Mucosa of descending colon (tissue), 3 donors: ENCODE data around the gene ARHGAP9. TPM values are rescaled to one million over a fixed set of nuclear protein-coding genes. Genes with fewer than 3 reads are reported as not detected.
"Not testable (repeated sequence)": the region's sequence is repeated elsewhere in the genome, so short reads cannot be mapped to it uniquely, and the experiment has no call there.

Experiments
- ATAC-seq: fragments of 200-7000 bp; cut with Tn5 transposase; one replicate; pipeline ENCODE4 v1.9.1; 2020; ENCODE audit warnings: mild to moderate bottlenecking, moderate library complexity
- DNase-seq, 3 donors: peaks; one replicate each; pipeline ENCODE4 v3.0.0-alpha.2; 2020
- H3K36me3 ChIP-seq: fragments of 200-600 bp; one replicate; pipeline ENCODE4 v1.8.0; 2021; ENCODE audit warnings: low read depth, mild to moderate bottlenecking
- H3K4me1 ChIP-seq: fragments of 200-600 bp; one replicate; pipeline ENCODE4 v1.8.0; 2021; ENCODE audit warnings: low read depth, mild to moderate bottlenecking
- H3K4me3 ChIP-seq: fragments of 200-600 bp; one replicate; pipeline ENCODE4 v1.8.0; 2021; ENCODE audit warnings: mild to moderate bottlenecking
- H3K9me3 ChIP-seq: fragments of 200-600 bp; one replicate; pipeline ENCODE4 v1.8.0; 2021; ENCODE audit warnings: mild to moderate bottlenecking
- intact Hi-C, 2 donors: fragments of 100-400 bp; cut with DNase I in 1 of 2; cut with micrococcal nuclease in 1 of 2; formaldehyde crosslinking; loops; one replicate each; pipeline versions ENCODE4 v1.11.0 to v1.11.1; 2022; cut with DNase I, micrococcal nuclease
- total RNA-seq, 3 donors: library from RNA; stranded (reverse); fragmentation: NEBNext Ultra II Directional in 2 of 3; extraction: Animal tissue kit (Norgen Biotek cat#: 25700) in 2 of 3; gene quantifications; one replicate each; pipeline versions ENCODE4 v1.2.1 to v1.2.4, GENCODE V29; 2021 to 2023
- TF ChIP-seq, protein P1 (sequence below): fragments of 200-600 bp; IDR thresholded peaks from one replicate; pipeline ENCODE4 v1.8.0; 2022; ENCODE audit warnings: antibody characterized with exemption, mild to moderate bottlenecking
- donor health status: DM: no; HTN: no; CAD: no; lungs with moderate emphysema.
- donor health status: DM: no; HTN: no; CAD: no.
- donor health status: DM: no; HTN: yes; CAD: no.

ARHGAP9 gene
- total RNA-seq, 3 donors from 2014 or later = 8.8 to 18.5 (median 15.0) TPM

DNA sequence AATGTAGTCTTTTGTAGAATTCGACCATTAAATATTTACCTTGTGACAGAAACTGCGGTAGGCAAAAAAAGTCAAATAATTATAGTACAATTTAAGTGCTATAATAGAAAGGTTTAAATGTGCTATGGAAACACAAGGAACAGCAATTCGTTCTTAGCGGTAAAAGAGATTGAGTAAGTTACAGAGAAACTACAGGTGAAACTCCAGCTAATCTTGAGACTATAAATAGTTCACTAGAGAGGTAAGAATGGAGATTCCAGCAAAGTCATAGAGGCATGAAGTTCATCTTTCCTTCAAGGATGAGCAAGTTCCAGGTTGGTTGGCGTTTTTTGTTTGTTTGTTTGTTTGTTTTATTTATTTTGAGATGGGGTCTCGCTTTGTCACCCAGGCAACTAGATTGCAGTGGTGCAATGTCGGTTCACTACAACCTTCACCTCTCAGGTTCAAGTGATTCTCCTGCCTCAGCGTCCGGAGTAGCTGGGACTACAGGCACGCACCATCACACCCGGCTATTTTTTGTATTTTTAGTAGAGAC is 47.9 kb downstream of the ARHGAP9 start:
- intact Hi-C loops = no loop called here

DNA sequence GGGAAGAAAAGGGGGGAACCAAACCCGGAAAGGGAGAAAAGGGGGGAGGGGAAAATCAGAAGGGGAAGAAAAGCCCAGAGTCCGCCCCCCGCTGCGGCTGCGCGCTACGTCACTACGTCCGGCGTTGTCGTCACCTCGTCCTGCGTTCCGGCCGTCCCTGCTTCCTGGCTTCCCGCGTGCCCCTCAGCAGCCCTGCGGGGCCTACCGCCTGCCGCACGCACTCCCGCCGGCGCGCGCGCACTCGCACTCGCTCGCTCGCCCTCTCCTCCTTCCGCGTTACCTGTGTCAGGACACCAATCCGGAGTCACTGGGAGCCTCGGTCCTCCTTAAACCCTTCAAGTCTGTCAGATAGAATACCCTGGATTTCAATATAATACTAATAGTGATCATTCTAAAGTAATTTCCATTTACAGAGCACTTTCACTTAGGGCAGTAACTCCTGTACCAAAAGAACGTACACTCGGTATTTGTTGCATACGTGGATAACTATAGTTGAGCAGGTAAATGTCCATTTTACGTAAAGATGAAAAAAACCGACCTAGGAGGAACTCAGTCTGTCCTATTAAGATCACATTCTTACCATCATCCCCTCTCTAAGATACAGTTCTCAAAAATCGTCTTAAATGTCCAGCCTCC is 48.6 kb downstream of the ARHGAP9 start, which contains the start of gene R3HDM2:
TSS of gene R3HDM2 (minus strand) at position 113 of the 636 bp plus-strand sequence. CDS start 120,615 bp downstream, outside the sequence.
- no peaks in the 10 kb centered on the region for H3K36me3 ChIP-seq
- ATAC-seq (peak; percentile 99), DNase-seq (peak; percentile 96 to 98 (median 96))
- no peaks in the 10 kb centered on the region for H3K9me3 ChIP-seq
- peak within 1 kb of the TSS; percentile 50 for H3K4me3 ChIP-seq
- TF ChIP-seq, protein P1, sequence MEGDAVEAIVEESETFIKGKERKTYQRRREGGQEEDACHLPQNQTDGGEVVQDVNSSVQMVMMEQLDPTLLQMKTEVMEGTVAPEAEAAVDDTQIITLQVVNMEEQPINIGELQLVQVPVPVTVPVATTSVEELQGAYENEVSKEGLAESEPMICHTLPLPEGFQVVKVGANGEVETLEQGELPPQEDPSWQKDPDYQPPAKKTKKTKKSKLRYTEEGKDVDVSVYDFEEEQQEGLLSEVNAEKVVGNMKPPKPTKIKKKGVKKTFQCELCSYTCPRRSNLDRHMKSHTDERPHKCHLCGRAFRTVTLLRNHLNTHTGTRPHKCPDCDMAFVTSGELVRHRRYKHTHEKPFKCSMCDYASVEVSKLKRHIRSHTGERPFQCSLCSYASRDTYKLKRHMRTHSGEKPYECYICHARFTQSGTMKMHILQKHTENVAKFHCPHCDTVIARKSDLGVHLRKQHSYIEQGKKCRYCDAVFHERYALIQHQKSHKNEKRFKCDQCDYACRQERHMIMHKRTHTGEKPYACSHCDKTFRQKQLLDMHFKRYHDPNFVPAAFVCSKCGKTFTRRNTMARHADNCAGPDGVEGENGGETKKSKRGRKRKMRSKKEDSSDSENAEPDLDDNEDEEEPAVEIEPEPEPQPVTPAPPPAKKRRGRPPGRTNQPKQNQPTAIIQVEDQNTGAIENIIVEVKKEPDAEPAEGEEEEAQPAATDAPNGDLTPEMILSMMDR = no peak
- intact Hi-C loops = no loop called here
- H3K4me1 ChIP-seq = peaks cover 6% of the 10 kb centered on the region

More for the DNA sequence above, 47.9 kb downstream of the ARHGAP9 start:
- DNase-seq (no peak), ATAC-seq (no peak)
- TF ChIP-seq, protein P1 = no peak
- Histone ChIP-seq H3K36me3 (no peaks in the 10 kb centered on the region), H3K4me3 (no peak overlapping the region), H3K9me3 (no peaks in the 10 kb centered on the region), H3K4me1 (peaks cover 6% of the 10 kb centered on the region)

DNA sequence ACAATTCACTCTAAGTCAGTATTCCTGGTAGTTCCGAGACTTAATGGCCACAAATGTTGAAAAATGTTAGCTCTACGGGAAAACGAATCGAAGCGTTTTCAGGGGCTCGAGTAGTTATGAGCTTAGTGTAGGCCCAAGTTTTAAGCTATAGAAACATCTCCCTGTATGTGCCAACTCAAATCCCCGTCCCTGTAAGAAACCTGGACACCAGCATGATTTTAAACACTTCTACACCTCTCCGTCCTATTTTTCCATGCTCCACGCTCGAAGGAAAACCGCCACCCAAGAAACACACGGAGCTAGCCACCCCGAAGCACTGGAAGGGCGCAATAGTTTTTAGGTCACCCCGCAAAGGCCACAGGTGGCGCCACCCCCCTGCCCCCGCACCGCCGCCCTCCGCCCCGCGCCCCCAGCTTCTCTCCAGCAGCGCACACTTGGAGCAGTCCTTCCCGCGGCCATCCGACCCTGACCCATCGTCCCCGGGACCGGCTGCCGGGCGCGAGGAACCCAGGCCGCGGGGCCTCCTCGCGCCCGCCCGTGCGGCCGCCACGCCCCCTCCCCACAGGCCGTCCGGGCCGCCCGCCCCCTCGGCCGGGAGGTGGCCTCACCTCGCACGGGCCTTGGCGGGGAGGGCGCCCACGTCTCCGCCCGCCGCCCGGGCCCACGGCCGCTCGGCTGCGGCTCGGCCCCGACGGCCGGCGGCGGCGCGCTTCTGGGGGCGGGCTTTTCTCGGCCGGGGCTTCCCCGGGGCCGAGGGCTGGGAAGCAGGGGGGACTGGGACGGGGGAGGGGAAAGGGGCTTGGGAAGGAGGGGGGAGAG is 49.3 kb downstream of the ARHGAP9 start:
- no peaks in the 10 kb centered on the region for H3K9me3 ChIP-seq
- ATAC-seq (peak; percentile 73), DNase-seq (peak in 2 of 3 donors; percentile 46 to 69)
- peaks cover 6% of the 10 kb centered on the region for H3K4me1 ChIP-seq
- intact Hi-C loops = no loop called here
- TF ChIP-seq, protein P1 = no peak
- H3K4me3 ChIP-seq = peak overlapping the region; percentile 50
- no peaks in the 10 kb centered on the region for H3K36me3 ChIP-seq

DNA sequence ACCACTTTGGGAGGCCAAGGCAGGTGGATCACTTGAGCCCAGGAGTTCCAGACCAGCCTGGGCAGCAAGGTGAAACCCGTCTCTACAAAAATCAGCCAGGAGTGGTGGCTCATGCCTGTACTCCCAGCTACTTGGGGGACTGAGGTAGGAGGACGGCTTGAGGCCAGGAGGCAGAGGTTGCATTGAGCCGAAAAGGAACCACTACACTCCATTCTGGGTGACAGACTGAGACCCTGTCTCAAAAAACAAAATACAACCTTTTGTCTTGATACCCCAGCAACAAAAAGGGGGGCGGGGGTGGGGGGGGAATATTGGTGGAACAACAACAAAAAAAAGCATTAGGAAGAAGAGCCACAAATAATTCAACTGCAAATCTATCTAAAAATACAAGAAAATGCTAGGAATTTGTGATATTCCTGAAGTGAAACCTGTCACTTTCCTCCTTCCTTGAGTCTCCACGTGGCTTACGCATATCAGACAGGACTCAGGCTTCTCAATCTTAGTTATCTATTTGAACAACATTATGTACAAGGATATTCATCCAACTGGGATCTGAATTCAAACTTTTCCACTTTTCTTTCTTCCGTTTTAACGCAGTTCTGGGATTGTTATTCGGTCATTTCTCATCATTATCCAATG is 50.1 kb downstream of the ARHGAP9 start:
- TF ChIP-seq, protein P1 = no peak
- peaks cover 6% of the 10 kb centered on the region for H3K4me1 ChIP-seq
- intact Hi-C loops = no loop called here
- DNase-seq = no peak
- H3K36me3 ChIP-seq = no peaks in the 10 kb centered on the region
- no peak for ATAC-seq
- no peak overlapping the region for H3K4me3 ChIP-seq
- no peaks in the 10 kb centered on the region for H3K9me3 ChIP-seq

DNA sequence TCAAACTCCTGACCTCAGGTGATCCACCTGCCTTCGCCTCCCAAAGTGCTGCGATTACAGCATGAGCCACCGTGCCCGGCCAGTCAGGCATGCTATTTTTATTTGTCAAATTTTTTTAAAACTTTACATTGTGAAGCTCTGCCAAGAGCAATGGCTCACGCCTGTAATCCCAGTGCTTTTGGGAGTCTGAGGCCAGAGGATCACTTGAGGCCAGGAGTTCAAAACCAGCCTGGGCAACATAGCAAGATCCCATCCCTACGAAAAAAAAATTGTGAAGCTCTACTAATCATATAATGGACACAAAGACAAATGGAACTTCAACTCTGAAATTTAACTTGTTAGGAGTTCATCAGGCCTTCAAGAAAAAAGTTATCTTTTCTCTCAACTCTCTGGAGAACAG is 50.7 kb downstream of the ARHGAP9 start:
- ATAC-seq = no peak
- TF ChIP-seq, protein P1 = no peak
- no peak for DNase-seq
- intact Hi-C loops = no loop called here
- Histone ChIP-seq H3K9me3 (no peaks in the 10 kb centered on the region), H3K36me3 (no peaks in the 10 kb centered on the region), H3K4me1 (peaks cover 6% of the 10 kb centered on the region), H3K4me3 (no peak overlapping the region)

DNA sequence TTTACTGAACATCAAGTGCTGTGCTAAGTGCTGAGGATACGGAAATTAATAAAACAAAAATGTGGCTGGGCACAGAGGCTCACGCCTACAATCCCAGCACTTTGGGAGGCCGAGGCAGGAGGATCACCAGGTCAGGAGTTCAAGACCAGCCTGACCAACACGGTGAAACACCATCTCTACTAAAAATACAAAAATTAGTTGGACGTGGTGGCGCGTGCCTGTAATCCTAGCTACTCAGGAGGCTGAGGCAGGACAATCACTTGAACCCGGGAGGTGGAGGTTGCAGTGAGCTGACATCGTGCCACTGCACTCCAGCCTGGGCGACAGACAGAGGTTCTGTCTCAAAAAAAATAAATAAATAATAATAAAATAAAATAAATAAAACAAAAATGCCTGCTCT is 52.7 kb downstream of the ARHGAP9 start:
- H3K9me3 ChIP-seq, ATAC-seq, DNase-seq, H3K4me1 ChIP-seq, intact Hi-C loops, H3K36me3 ChIP-seq, H3K4me3 ChIP-seq: not testable (repeated sequence)
